ENCODE data around the gene KRTAP10-11. TPM values are rescaled to one million over a fixed set of nuclear protein-coding genes. Genes with fewer than 3 reads are reported as not detected.

The KRTAP10-11 gene
- polyA plus RNA-seq, 1 of the 3 experiments (the other 2 are of a cell fraction), result not detected

GRCh38 chr21:44644878-44645277 lies 1.3 kb upstream of the KRTAP10-11 start:
- H3F3A ChIP-seq (replicated peaks; ENCODE audit: insufficient read depth), result no peaks in the 10 kb centered on the region
- H3K9me2 ChIP-seq, result no peaks in the 10 kb centered on the region
- no peak overlapping the region for H2AFZ ChIP-seq (ENCODE audit: low read depth)
- DNase-seq, result no peak
- H3K27ac ChIP-seq (ENCODE audit: low read depth in 2 of 2, low read length in 1 of 2), result no peak overlapping the region
- WGBS (ENCODE audit: low lambda C conversion rate), result 3% methylated on average over 2 of the region's 2 CpGs
- H3K4me1 ChIP-seq (ENCODE audit: control insufficient read depth in 1 of 2, insufficient read depth in 2 of 2, low read depth in 1 of 2, low read length in 1 of 2), result no peaks in the 10 kb centered on the region
- POLR2A ChIA-PET, result no interaction called here
- no peaks in the 10 kb centered on the region for H3K36me3 ChIP-seq (replicated peaks in 1 of 2; ENCODE audit: control insufficient read depth in 1 of 2, insufficient read depth in 2 of 2, low read length in 1 of 2)
- H3K9me3 ChIP-seq, result 0 out of 2 replicates have a peak, but pooled peaks cover 5% of the 10 kb centered on the region
- no peak overlapping the region for H3K4me2 ChIP-seq
- H3K9ac ChIP-seq, result no peak overlapping the region
- no peak overlapping the region for H3K4me3 ChIP-seq (ENCODE audit: low read depth in 2 of 2, low read length in 1 of 2)
- H3K27me3 ChIP-seq (ENCODE audit: insufficient read depth), result peaks cover 39% of the 10 kb centered on the region
- H4K20me1 ChIP-seq (ENCODE audit: insufficient read depth), result no peaks in the 10 kb centered on the region
- no peaks in the 10 kb centered on the region for H3K79me2 ChIP-seq (ENCODE audit: insufficient read depth)
- TF ChIP-seq FOXM1 (IDR thresholded peaks at IDR 0.05; ENCODE audit: low read depth) (no peak), ZBTB33 (IDR thresholded peaks at IDR 0.05; ENCODE audit: borderline replicate concordance, low read depth) (no peak), EZH2phosphoT487 (IDR thresholded peaks at IDR 0.05; ENCODE audit: borderline replicate concordance, low read depth) (no peak), IRF3 (IDR thresholded peaks at IDR 0.05; ENCODE audit: low read depth, low read length) (no peak), GATA2 (CRISPR knock-in tag; IDR thresholded peaks at IDR 0.05) (no peak)
- CTCF ChIA-PET, result no interaction called here

GRCh38 chr21:44647222-44647552 lies 973 bp downstream of the KRTAP10-11 start:
- H3K4me2 ChIP-seq, result no peak overlapping the region
- WGBS (ENCODE audit: low lambda C conversion rate), result 14% methylated on average over 6 of the region's 8 CpGs
- no peaks in the 10 kb centered on the region for H3K79me2 ChIP-seq (ENCODE audit: insufficient read depth)
- H3K4me3 ChIP-seq (ENCODE audit: low read depth in 2 of 2, low read length in 1 of 2), result no peak overlapping the region
- TF ChIP-seq CTCF (IDR thresholded peaks at IDR 0.05) (no peak), CHD2 (IDR thresholded peaks at IDR 0.05; ENCODE audit: low read length, partially characterized antibody) (no peak), JUND (IDR thresholded peaks at IDR 0.05) (no peak), NFIC (IDR thresholded peaks at IDR 0.05; ENCODE audit: borderline replicate concordance) (no peak), GABPA (IDR thresholded peaks at IDR 0.05; ENCODE audit: low read depth) (no peak), YY1 (IDR thresholded peaks at IDR 0.05; ENCODE audit: low read depth) (no peak), NRF1 (IDR thresholded peaks at IDR 0.05; ENCODE audit: low read depth, low read length) (no peak), SMC3 (IDR thresholded peaks at IDR 0.05; ENCODE audit: low read depth, low read length) (no peak), RCOR1 (IDR thresholded peaks at IDR 0.05; ENCODE audit: low read length) (no peak), FOXM1 (IDR thresholded peaks at IDR 0.05; ENCODE audit: low read depth) (no peak), MXI1 (IDR thresholded peaks at IDR 0.05; ENCODE audit: low read depth, low read length) (no peak), TAF1 (IDR thresholded peaks at IDR 0.05; ENCODE audit: borderline replicate concordance, low read depth, low read length) (no peak), EP300 (IDR thresholded peaks at IDR 0.05; ENCODE audit: borderline replicate concordance in 1 of 2, low read depth in 1 of 2, low read length in 1 of 2) (no peak), MEF2A (IDR thresholded peaks at IDR 0.05; ENCODE audit: borderline replicate concordance, low read depth) (no peak)
- H3K27me3 ChIP-seq (ENCODE audit: insufficient read depth), result peaks cover 38% of the 10 kb centered on the region
- no peak for DNase-seq
- H3K27ac ChIP-seq (ENCODE audit: low read depth in 2 of 2, low read length in 1 of 2), result no peak overlapping the region
- 0 out of 2 replicates have a peak, but pooled peaks cover 5% of the 10 kb centered on the region for H3K9me3 ChIP-seq
- ChIA-PET POLR2A (no interaction called here), CTCF (no interaction called here)
- H3K9me2 ChIP-seq, result no peaks in the 10 kb centered on the region
- no peaks in the 10 kb centered on the region for H3K4me1 ChIP-seq (ENCODE audit: control insufficient read depth in 1 of 2, insufficient read depth in 2 of 2, low read depth in 1 of 2, low read length in 1 of 2)
- H2AFZ ChIP-seq (ENCODE audit: low read depth), result no peak overlapping the region
- no peaks in the 10 kb centered on the region for H3F3A ChIP-seq (replicated peaks; ENCODE audit: insufficient read depth)
- no peaks in the 10 kb centered on the region for H3K36me3 ChIP-seq (replicated peaks in 1 of 2; ENCODE audit: control insufficient read depth in 1 of 2, insufficient read depth in 2 of 2, low read length in 1 of 2)
- no peaks in the 10 kb centered on the region for H4K20me1 ChIP-seq (ENCODE audit: insufficient read depth)
- H3K9ac ChIP-seq, result no peak overlapping the region

Data from SK-N-SH (cell line).